HG03135 (cell line): Measurements from ENCODE around the gene PRKCD.

ENCODE experiments used
- ATAC-seq: cut with Tn5 transposase; IDR thresholded peaks from one replicate; pipeline ENCODE4 v1.9.1; 2021; ENCODE audit warnings: mild to moderate bottlenecking, moderate library complexity; ENCODE audit not compliant: unreplicated experiment

Gene PRKCD

GRCh38 chr3:53169832-53170324, 8.9 kb downstream of the PRKCD start:
- ATAC-seq = no peak

DNA sequence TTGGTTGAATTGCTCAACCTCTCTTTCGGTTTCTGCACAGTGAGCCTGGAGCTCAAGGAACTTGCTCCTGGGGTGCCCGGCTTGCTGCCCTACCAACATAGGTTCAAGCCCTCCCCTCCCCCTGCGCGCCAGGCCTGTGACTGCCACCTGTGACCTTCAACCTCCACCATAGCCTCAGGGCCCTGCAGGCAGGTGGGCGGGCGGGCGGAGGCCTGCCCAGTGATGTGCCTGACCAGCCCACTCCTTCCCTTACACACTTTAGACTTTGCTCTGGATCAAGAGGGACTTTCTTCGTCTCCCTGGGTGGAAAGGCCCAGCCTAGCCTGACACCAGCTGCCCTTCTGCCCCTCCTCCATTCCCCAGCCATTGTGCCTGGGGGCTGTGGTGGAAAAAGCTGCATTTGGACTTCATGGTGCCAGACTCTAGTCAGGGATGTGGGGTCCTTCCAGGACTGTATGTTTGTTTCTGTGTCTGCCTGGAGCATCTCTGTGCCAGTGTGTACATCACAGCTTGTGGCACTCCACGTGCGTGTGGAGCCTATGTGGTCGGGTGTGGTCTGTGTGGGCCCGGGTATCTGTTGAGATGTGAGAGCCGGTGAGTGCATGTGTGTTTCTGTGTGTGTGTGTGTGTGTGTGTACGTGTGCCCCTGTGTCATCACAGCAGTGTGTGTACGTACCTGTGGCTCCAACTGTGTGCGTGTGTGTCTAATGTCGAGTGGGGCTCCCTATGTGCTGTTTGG, 9.5 kb downstream of the PRKCD start:
- peak; percentile 30 for ATAC-seq

DNA sequence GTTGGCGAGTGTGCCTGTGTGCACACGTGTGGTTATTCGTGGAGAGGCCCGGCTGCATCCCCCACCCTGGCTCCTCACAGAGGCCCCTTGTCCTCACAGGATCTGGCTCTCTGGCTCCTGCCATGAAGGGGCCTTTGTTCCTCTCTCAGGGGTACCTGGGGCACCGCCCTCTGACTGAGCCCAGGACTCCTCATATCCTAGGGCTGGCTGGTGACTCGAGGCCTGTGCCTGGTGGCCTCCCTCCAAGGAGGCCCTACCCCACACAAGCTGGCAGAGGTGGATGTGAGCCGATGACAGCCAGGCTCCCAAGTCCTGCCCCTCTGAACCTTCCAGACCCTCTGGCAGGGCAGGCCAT, 10.0 kb downstream of the PRKCD start:
- ATAC-seq = no peak

GRCh38 chr3:53171827-53172505, 11.0 kb downstream of the PRKCD start:
- ATAC-seq = no peak

DNA sequence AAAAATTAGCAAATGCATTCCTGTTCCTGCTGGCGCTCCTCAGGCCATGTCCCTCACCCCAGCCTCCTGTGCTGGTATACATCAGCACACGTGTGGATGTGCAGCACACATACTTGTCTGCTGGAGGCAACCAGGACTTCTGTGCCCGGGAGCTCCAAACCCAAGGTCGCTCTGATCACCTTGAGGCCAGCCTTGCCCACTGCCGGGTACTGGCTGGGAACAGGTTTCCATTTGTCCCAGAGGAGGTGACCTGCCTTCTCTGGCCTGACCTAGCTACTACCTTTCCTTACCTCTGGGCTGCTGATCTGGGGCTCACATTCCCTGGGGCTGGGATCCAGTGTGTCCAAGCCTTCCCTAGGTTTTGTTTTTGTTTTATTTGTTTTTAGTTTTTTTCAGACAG, 12.1 kb downstream of the PRKCD start:
- no peak for ATAC-seq

- ATAC-seq = peak; percentile 60
Observed at GRCh38 chr3:53174346-53175250, 13.6 kb downstream of the PRKCD start.

DNA sequence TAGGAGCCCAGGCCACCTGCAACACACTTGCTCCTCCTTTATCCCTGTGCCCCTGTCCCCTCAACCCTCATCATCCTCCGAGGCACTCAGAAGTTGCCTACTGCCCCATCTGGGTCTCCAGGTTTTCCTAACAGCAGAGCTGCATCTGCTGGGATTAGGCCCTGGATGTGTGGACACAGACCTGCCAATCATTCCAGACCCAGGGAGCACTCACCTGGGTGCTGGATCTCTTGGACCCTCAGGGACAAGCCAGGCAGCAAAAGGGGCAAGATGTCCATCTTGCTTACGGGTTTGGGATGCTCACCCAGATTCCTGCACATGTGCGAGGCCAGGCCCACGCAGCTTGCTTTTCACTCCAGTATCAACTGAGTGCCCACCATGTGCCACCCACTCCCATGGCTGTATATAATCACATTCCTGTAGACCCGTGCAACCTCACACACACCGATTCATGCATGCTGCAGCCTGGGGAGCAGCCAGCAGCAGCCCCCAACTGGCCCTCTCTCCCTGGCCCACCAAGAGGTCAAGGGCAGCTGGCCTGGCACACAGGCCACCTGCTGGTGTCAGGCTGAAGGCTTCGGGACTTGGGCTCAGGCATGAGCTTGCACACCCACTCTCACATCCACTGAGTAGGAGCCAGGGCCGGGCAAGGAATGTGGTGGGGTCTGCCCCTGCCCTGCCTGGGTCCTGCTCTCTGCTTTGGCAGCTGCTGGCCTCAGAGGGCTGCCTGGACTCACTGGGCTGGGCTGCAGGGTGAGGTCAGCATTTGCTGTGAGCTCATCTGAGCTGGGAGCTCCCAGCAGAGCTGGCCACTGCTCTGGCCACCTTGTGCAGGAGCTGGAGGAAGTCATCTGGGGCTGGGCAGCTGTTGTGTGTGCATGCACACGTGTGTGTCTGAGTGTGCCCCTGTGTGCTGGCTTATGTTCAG, 14.9 kb downstream of the PRKCD start:
- ATAC-seq = no peak

DNA sequence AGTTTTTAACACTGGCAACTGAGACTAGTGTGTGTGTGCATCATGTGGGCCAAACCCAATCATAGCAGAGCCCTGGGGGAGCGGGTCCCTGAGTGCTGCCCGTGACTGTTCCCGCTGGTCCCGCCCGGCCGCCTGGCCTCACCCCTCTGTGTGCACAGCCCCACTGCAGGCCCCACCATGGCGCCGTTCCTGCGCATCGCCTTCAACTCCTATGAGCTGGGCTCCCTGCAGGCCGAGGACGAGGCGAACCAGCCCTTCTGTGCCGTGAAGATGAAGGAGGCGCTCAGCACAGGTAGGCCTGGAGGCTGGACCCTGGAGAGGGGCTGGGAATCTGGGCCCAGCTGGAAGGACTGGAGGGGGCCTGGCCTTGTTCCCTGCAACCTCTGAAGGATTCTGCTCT, 17.2 kb downstream of the PRKCD start:
- ATAC-seq = no peak

DNA sequence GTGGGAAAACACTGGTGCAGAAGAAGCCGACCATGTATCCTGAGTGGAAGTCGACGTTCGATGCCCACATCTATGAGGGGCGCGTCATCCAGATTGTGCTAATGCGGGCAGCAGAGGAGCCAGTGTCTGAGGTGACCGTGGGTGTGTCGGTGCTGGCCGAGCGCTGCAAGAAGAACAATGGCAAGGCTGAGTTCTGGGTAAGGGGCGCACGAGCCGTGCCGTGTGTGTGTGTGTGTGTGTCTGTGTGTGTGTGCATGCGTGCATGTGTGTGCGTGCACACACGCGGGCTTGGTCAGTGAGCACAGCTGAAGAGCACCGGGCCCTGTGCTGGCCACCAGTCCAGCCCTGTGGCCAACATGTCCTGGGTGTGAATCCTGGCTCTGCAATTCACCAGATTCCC, 18.6 kb downstream of the PRKCD start:
- ATAC-seq = no peak

- peak; percentile 92 for ATAC-seq
Observed at GRCh38 chr3:53180305-53181023, 19.5 kb downstream of the PRKCD start.

- ATAC-seq = peak; percentile 18
Observed at GRCh38 chr3:53181024-53181371, 20.0 kb downstream of the PRKCD start.

DNA sequence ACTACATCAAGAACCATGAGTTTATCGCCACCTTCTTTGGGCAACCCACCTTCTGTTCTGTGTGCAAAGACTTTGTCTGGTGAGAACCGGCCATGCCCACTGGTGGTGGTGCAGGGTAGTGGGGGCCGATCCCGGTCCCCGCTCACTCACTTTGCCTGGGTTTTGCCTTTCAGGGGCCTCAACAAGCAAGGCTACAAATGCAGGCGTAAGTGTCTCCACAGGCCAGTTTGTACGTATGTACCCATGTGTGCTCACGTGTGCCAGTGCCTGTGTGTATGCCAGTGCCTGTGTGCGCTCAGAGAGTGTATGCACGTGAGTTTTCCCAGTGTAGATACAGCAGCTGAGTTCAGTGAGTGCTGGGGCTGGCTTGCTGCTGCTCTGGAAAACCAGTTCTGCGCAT, 20.5 kb downstream of the PRKCD start:
- no peak for ATAC-seq

- no peak for ATAC-seq
Observed at GRCh38 chr3:53182764-53183355, 21.9 kb downstream of the PRKCD start.

GRCh38 chr3:53183514-53183913, 22.5 kb downstream of the PRKCD start:
- no peak for ATAC-seq

- no peak for ATAC-seq
Observed at GRCh38 chr3:53184701-53185100, 23.7 kb downstream of the PRKCD start.

DNA sequence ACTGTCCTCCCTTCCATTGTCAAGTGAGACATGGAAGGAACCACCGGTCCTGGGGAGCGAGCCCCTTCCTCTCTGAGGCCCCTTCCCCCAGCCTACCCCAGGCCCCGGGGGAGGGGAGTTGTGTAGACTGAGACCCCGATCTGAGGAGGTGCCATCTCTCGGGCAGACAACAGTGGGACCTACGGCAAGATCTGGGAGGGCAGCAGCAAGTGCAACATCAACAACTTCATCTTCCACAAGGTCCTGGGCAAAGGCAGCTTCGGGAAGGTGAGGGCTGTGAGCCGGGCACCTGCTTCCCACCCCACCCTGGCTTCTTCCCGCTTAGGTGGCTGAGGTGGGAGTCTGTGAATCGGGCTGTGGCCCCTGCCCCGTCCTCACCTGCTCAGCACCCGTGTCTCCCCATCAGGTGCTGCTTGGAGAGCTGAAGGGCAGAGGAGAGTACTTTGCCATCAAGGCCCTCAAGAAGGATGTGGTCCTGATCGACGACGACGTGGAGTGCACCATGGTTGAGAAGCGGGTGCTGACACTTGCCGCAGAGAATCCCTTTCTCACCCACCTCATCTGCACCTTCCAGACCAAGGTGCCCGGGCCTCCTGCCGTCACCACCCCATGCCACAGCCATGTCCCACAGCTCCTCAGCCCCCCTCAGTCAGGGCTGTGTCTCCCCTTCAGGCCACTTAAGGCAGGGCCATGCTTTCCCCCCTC, 24.9 kb downstream of the PRKCD start:
- ATAC-seq = no peak

DNA sequence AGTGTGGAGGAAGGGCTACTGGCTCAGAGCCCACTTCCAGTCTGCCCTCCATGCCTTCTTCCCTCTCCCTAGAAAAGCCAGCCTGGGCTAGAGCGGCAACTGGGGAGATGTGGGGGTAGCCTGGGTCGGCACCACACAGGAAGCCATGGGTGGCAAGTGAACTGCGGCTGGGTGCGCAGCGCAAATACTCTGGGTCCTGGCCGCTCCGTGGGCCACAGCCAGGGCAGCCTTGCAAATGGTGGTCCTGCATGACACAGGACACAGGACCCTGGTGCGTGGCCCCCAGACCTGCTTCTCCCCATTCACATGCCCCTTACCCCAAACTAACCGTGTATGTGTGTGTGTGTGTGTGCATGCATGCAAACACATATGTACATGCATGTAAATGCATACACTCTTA, 25.7 kb downstream of the PRKCD start:
- no peak for ATAC-seq

- ATAC-seq = no peak
Observed at GRCh38 chr3:53187430-53187829, 26.4 kb downstream of the PRKCD start.

DNA sequence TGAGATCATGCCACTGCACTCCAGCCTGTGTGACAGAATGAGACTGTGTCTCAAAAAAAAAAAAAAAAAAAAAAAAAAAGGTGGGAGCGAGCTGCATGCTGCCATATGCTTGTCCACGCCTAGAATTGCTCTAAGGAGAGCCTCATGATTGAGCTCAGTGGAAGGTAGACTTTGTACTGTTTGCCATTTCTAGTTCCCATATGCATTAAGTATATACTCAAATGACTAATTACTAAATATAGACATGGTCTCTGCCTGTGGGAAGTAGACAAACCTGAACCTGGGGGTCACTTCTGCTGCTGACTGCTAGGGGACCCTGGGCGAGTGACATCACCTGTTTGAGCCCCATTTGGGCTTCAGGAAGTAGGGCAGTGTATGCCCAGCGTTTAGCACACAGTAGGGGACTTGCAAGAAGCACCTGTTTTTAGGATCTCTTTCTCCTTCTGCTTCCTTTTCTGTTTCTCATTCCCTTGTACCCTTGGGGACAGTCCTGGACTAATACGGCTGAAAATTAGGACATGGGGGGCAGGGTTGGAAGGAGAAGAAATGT, 27.2 kb downstream of the PRKCD start:
- no peak for ATAC-seq
